HG03175 (cell line): ENCODE data around the gene DIAPH3.

Experiments used
- ATAC-seq: cut with Tn5 transposase; IDR thresholded peaks from one replicate; pipeline ENCODE4 v1.9.1; 2021; ENCODE audit warnings: mild to moderate bottlenecking, moderate library complexity; ENCODE audit not compliant: unreplicated experiment

DIAPH3 gene

GRCh38 chr13:59801107-59801880, 362.4 kb downstream of the DIAPH3 start:
- no peak for ATAC-seq

- ATAC-seq, result no peak
Observed at GRCh38 chr13:59793107-59793506, 370.6 kb downstream of the DIAPH3 start.

GRCh38 chr13:59790626-59791025, 373.1 kb downstream of the DIAPH3 start:
- ATAC-seq, result no peak

- no peak for ATAC-seq
Observed at GRCh38 chr13:59789558-59789957, 374.2 kb downstream of the DIAPH3 start.

- ATAC-seq, result no peak
Observed at GRCh38 chr13:59787679-59788078, 376.0 kb downstream of the DIAPH3 start.

- no peak for ATAC-seq
Observed at GRCh38 chr13:59782696-59783095, 381.0 kb downstream of the DIAPH3 start.

- no peak for ATAC-seq
Observed at GRCh38 chr13:59780058-59780457, 383.7 kb downstream of the DIAPH3 start.

- no peak for ATAC-seq
Observed at GRCh38 chr13:59776924-59777690, 386.6 kb downstream of the DIAPH3 start.

GRCh38 chr13:59774491-59774971, 389.2 kb downstream of the DIAPH3 start:
- ATAC-seq, result no peak

GRCh38 chr13:59771272-59771671, 392.5 kb downstream of the DIAPH3 start:
- ATAC-seq, result no peak

GRCh38 chr13:59770451-59770850, 393.3 kb downstream of the DIAPH3 start:
- no peak for ATAC-seq

- ATAC-seq, result no peak
Observed at GRCh38 chr13:59766236-59766635, 397.5 kb downstream of the DIAPH3 start.

GRCh38 chr13:59755632-59756290, 408.0 kb downstream of the DIAPH3 start:
- ATAC-seq, result no peak

GRCh38 chr13:59754411-59754810, 409.3 kb downstream of the DIAPH3 start:
- peak; percentile 52 for ATAC-seq

GRCh38 chr13:59750860-59751259, 412.9 kb downstream of the DIAPH3 start:
- no peak for ATAC-seq

- ATAC-seq, result no peak
Observed at GRCh38 chr13:59748046-59748445, 415.7 kb downstream of the DIAPH3 start.

- ATAC-seq, result no peak
Observed at GRCh38 chr13:59747529-59747928, 416.2 kb downstream of the DIAPH3 start.

GRCh38 chr13:59746291-59746962, 417.3 kb downstream of the DIAPH3 start:
- ATAC-seq, result no peak

GRCh38 chr13:59745392-59745788, 418.3 kb downstream of the DIAPH3 start:
- ATAC-seq, result peak; percentile 59

- peak; percentile 68 for ATAC-seq
Observed at GRCh38 chr13:59744747-59745391, 418.9 kb downstream of the DIAPH3 start.
